SW480 (cell line): ENCODE results near the gene ZNF384.

Experiments
- DNase-seq: peaks from one replicate; pipeline ENCODE4 v3.0.0-alpha.2; 2016; ENCODE audit warnings: low spot score

The ZNF384 gene

DNA sequence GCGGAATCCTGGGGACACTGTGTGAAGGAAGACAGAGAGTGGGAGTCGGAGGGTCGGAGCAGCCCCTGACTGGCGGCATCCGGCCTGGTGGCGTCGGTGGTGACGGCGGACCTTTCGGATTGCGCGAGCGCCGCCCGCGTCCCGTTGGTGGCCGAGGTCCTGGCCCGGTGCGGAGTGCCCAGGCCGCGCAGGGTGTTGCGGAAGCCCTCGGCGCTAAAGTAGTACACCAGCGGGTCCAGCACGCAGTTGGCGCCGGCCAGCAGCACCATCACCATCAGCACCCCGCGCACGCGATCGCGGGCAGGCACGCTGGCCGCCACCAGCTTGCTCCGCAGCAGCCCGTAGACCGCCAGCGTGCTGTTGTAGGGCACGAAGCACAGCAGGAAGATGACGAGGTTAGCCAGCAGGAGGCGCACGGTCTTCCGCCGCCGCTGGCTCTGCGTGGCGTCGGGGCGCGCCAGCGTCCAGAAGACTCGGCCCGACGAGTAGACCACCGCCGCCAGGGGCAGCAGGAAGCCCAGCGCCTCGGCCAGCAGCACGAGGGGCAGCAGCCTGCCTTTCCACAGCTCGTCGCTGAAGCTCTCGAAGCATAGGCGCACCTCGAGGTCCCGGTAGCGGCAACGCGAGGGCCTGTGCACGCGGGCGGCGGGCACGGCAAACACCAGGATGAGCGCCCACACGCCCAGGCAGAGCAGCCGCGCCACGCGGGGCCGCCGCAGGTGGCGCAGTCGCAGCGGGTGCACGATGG, 68.9 kb downstream of the ZNF384 start:
- DNase-seq: no peak

DNA sequence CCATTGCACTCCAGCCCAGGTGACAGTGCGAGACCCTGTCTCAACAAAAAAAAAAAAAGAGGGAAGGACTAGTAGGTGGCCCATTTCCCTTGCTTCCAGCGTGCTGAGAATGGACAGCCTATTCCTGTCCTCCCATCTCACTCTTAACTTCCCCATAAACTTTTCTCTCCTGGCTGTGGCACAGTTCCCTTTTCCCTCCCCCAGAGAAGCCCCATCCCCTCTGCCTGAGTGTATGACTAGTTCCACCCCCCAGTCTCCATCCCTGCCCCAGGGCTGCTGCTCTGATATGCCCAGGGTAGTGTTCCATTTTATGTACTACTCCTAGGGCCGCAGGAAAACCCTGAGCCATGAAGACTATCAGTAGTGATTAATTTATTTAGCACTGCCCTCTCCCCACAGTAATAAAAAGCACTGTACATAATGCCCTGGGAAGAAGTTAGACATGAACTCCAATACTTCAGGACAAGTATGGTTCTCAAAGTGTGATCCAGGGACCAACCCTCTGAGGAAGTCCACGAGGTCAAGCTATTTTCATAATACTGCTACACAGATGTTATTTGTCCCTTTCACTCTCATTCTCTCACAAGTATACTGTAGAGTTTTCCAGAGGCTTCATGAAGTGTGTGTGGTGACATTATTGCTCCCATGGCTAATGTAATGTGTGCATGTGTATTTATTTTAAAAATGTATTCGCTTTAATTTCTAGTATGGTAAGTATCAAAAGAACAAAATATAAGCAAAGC, 70.5 kb downstream of the ZNF384 start:
- no peak for DNase-seq
